Fibroblast of lung (primary cell): ENCODE results near the gene TNS1. TPM values are rescaled to one million over a fixed set of nuclear protein-coding genes. Genes with fewer than 3 reads are reported as not detected.
A peak's percentile ranks its signal among the peaks of the same experiment; 100 is the strongest.

Source experiments
- DNase-seq, 2 donors: peaks; one replicate each; pipeline versions ENCODE4 v3.0.0 to v3.0.0-alpha.2; 2010; ENCODE audit warnings: low read depth in 2 of 2
- H2AFZ ChIP-seq: 2 replicates; pipeline ENCODE4 v1.5.1; 2012; ENCODE audit warnings: low read length, control low read depth, inconsistent platforms
- H3K27ac ChIP-seq: 2 replicates; pipeline ENCODE4 v1.5.1; 2011; ENCODE audit warnings: low read length, control low read depth; ENCODE audit not compliant: insufficient read depth
- H3K27me3 ChIP-seq: 2 replicates; pipeline ENCODE4 v1.5.1; 2011; ENCODE audit warnings: mild to moderate bottlenecking, low read length; ENCODE audit not compliant: control insufficient read depth, insufficient read depth
- H3K36me3 ChIP-seq: 2 replicates; pipeline ENCODE4 v1.5.1; 2011; ENCODE audit warnings: low read length; ENCODE audit not compliant: control insufficient read depth, insufficient read depth
- H3K4me1 ChIP-seq: 2 replicates; pipeline ENCODE4 v1.5.1; 2011; ENCODE audit warnings: low read length; ENCODE audit not compliant: control insufficient read depth, insufficient read depth; ENCODE audit errors: extremely low read depth
- H3K4me2 ChIP-seq: 2 replicates; pipeline ENCODE4 v1.5.1; 2011; ENCODE audit warnings: low read length, control low read depth; ENCODE audit not compliant: insufficient read depth; ENCODE audit errors: extremely low read depth
- H3K4me3 ChIP-seq, 4 experiments: fragments of 200-600 bp in 1 of 4; sonication (generic) in 1 of 4; replicated peaks in 1 of 4; 2 replicates each; pipeline ENCODE4 v1.5.1; 2011 to 2016; ENCODE audit warnings: low read length in 4 of 4, low read depth in 3 of 4, mild to moderate bottlenecking in 3 of 4, control low read depth in 2 of 4, inconsistent platforms in 1 of 4, mixed read lengths in 1 of 4; ENCODE audit not compliant: insufficient read depth in 1 of 4; ENCODE audit errors: control extremely low read depth in 1 of 4
- H3K79me2 ChIP-seq: 2 replicates; pipeline ENCODE4 v1.5.1; 2012; ENCODE audit warnings: mild to moderate bottlenecking, low read length, inconsistent platforms; ENCODE audit not compliant: control insufficient read depth, insufficient read depth
- H3K9ac ChIP-seq: 2 replicates; pipeline ENCODE4 v1.5.1; 2011; ENCODE audit warnings: mild to moderate bottlenecking, low read length, control low read depth; ENCODE audit not compliant: insufficient read depth
- H3K9me3 ChIP-seq: 2 replicates; pipeline ENCODE4 v1.5.1; 2012; ENCODE audit warnings: low read depth, low read length; ENCODE audit not compliant: control insufficient read depth, insufficient read depth
- H4K20me1 ChIP-seq: 2 replicates; pipeline ENCODE4 v1.5.1; 2011; ENCODE audit warnings: low read length; ENCODE audit not compliant: control insufficient read depth, insufficient read depth; ENCODE audit errors: extremely low read depth
- CTCF ChIP-seq, 2 donors: IDR thresholded peaks in 1 of 2; conservative IDR thresholded peaks in 1 of 2; 1 replicate in 1 of 2; 2 replicates in 1 of 2; pipeline ENCODE4 v1.5.1; 2011 to 2012; ENCODE audit warnings: low read length in 2 of 2, control low read depth in 1 of 2, inconsistent platforms in 1 of 2, low read depth in 1 of 2, mild to moderate bottlenecking in 1 of 2
- EZH2 ChIP-seq: IDR thresholded peaks from 2 replicates; pipeline ENCODE4 v1.5.1; 2012; ENCODE audit warnings: low read length, control low read depth, mild to moderate bottlenecking; ENCODE audit errors: missing control alignments
- polyA plus RNA-seq, 2 donors: library from polyadenylated mRNA; depleted of rRNA in 1 of 2; stranded (reverse) in 1 of 2; unstranded in 1 of 2; fragments of >200 nt; gene quantifications; 2 replicates each; pipeline ENCODE4 v1.2.1, GENCODE V29; 2011 to 2012; ENCODE audit warnings: missing spikeins in 1 of 2
- total RNA-seq: library from RNA; depleted of rRNA; stranded (reverse); fragments of >200 nt; gene quantifications from 2 replicates; pipeline ENCODE4 v1.2.1, GENCODE V29; 2014

Gene TNS1
- total and polyA plus RNA-seq, 2 donors (not counting 1 experiment from before 2014, with no cell fraction given) = 44.4 to 47.1 TPM

- H3K27ac ChIP-seq = peak overlapping the region; percentile 96
- peaks cover 18% of the 10 kb centered on the region for H3K4me1 ChIP-seq
- H3K79me2 ChIP-seq = no peaks in the 10 kb centered on the region
- no peak overlapping the region for H2AFZ ChIP-seq
- H3K4me3 ChIP-seq = no peak overlapping the region
- no peaks in the 10 kb centered on the region for H4K20me1 ChIP-seq
- peak overlapping the region; percentile 54 for H3K4me2 ChIP-seq
- H3K27me3 ChIP-seq = no peaks in the 10 kb centered on the region
- H3K9ac ChIP-seq = peak overlapping the region; percentile 49
- peak; percentile 49 to 62 for DNase-seq
- TF ChIP-seq CTCF (conservative IDR thresholded peaks at IDR 0.05 in 1 of 2, IDR thresholded peaks at IDR 0.05 in 1 of 2; ENCODE audit: low read depth in 1 of 2, low read length in 2 of 2) (peak; percentile 13 to 21), EZH2 (no peak)
- peaks cover 16% of the 10 kb centered on the region for H3K36me3 ChIP-seq
- no peaks in the 10 kb centered on the region for H3K9me3 ChIP-seq
These were observed 165.8 kb downstream of the TNS1 start for GRCh38 chr2:217836901-217837491.

GRCh38 chr2:217835931-217836891, 166.6 kb downstream of the TNS1 start:
- TF ChIP-seq CTCF (conservative IDR thresholded peaks at IDR 0.05 in 1 of 2, IDR thresholded peaks at IDR 0.05 in 1 of 2; ENCODE audit: low read depth in 1 of 2, low read length in 2 of 2) = no peak
- TF ChIP-seq EZH2 = no peak
- H3K4me3 ChIP-seq = no peak overlapping the region
- peak overlapping the region; percentile 54 for H3K4me2 ChIP-seq
- no peak overlapping the region for H2AFZ ChIP-seq
- H4K20me1 ChIP-seq = no peaks in the 10 kb centered on the region
- H3K36me3 ChIP-seq = peaks cover 18% of the 10 kb centered on the region
- peak; percentile 88 to 92 for DNase-seq
- peaks cover 18% of the 10 kb centered on the region for H3K4me1 ChIP-seq
- H3K79me2 ChIP-seq = no peaks in the 10 kb centered on the region
- H3K9ac ChIP-seq = peak overlapping the region; percentile 49
- no peaks in the 10 kb centered on the region for H3K9me3 ChIP-seq
- peak overlapping the region; percentile 96 for H3K27ac ChIP-seq
- H3K27me3 ChIP-seq = no peaks in the 10 kb centered on the region

GRCh38 chr2:217834744-217835513, 167.9 kb downstream of the TNS1 start:
- no peak overlapping the region for H3K4me2 ChIP-seq
- H3K27ac ChIP-seq = no peak overlapping the region
- TF ChIP-seq CTCF (conservative IDR thresholded peaks at IDR 0.05 in 1 of 2, IDR thresholded peaks at IDR 0.05 in 1 of 2; ENCODE audit: low read depth in 1 of 2, low read length in 2 of 2) (no peak), EZH2 (no peak)
- H3K27me3 ChIP-seq = no peaks in the 10 kb centered on the region
- H2AFZ ChIP-seq = no peak overlapping the region
- H3K4me1 ChIP-seq = peaks cover 18% of the 10 kb centered on the region
- peaks cover 21% of the 10 kb centered on the region for H3K36me3 ChIP-seq
- no peak overlapping the region for H3K4me3 ChIP-seq
- H3K9ac ChIP-seq = no peak overlapping the region
- no peaks in the 10 kb centered on the region for H3K79me2 ChIP-seq
- no peaks in the 10 kb centered on the region for H4K20me1 ChIP-seq
- H3K9me3 ChIP-seq = no peaks in the 10 kb centered on the region
- DNase-seq = peak in 1 of 2 donors; percentile 42
